Stomach (tissue), 9 donors: ENCODE data around the gene GTPBP2. TPM values are rescaled to one million over a fixed set of nuclear protein-coding genes. Genes with fewer than 3 reads are reported as not detected.

Experiments used
- DNase-seq, 2 donors: peaks; one replicate each; pipeline versions ENCODE4 v3.0.0 to v3.0.0-alpha.2; 2013 to 2019
- H3K27ac ChIP-seq, 5 donors: fragments of 200-600 bp in 4 of 5; sonication (generic) in 4 of 5; one replicate each; pipeline ENCODE4 v1.5.1; 2013 to 2019; ENCODE audit warnings: mild to moderate bottlenecking in 1 of 5, moderate library complexity in 1 of 5
- H3K27me3 ChIP-seq, 3 donors: fragments of 200-600 bp; sonication (generic); one replicate each; pipeline ENCODE4 v1.5.1; 2017 to 2019; ENCODE audit warnings: mixed run types in 1 of 3
- H3K36me3 ChIP-seq, 4 donors: fragments of 200-600 bp; sonication (generic); 1 replicate in 3 of 4; 2 replicates in 1 of 4; pipeline ENCODE4 v1.5.1; 2016 to 2019
- H3K4me1 ChIP-seq, 4 donors: fragments of 200-600 bp; sonication (generic); one replicate each; pipeline ENCODE4 v1.5.1; 2016 to 2019
- H3K4me3 ChIP-seq, 4 donors: fragments of 200-600 bp; sonication (generic) in 3 of 4; one replicate each; pipeline ENCODE4 v1.5.1; 2016 to 2019; ENCODE audit warnings: mild to moderate bottlenecking in 1 of 4
- H3K9me3 ChIP-seq, 4 donors: fragments of 200-600 bp; sonication (generic); one replicate each; pipeline ENCODE4 v1.5.1; 2016 to 2019
- CTCF ChIP-seq, 7 experiments: fragments of 450-650 bp in 4 of 7; fragments of 200-600 bp in 3 of 7; sonication (generic) in 3 of 7; IDR thresholded peaks; one replicate each; pipeline ENCODE4 v1.5.1; 2016 to 2019; ENCODE audit warnings: antibody characterized with exemption in 7 of 7, control low read depth in 2 of 7, mild to moderate bottlenecking in 1 of 7
- EP300 ChIP-seq: sonication (generic); formaldehyde crosslinking; IDR thresholded peaks from one replicate; pipeline ENCODE4 v1.6.1; 2017; ENCODE audit warnings: antibody characterized with exemption
- POLR2A ChIP-seq, 4 donors: fragments of 450-650 bp; IDR thresholded peaks; one replicate each; pipeline ENCODE4 v1.6.1; 2016; ENCODE audit warnings: antibody characterized with exemption in 4 of 4, control low read depth in 2 of 4, mild to moderate bottlenecking in 1 of 4, moderate library complexity in 1 of 4
- POLR2AphosphoS5 ChIP-seq, 3 donors: sonication (generic); formaldehyde crosslinking; IDR thresholded peaks; one replicate each; pipeline ENCODE4 v1.6.1; 2016; ENCODE audit warnings: antibody characterized with exemption in 3 of 3
- WGBS, 5 donors: extraction: QIAGEN DNeasy Blood & Tissue Kit in 3 of 5; methylation state at CpG; one replicate each; pipeline versions ENCODE4 v1.1.5 to v1.1.7; 2013 to 2018; 5-methylcytosine and 5-hydroxymethylcytosine counted together
- intact Hi-C: fragments of 100-400 bp; cut with DNase I; formaldehyde crosslinking; loops from one replicate; pipeline ENCODE4 v1.15.1; 2023; ENCODE audit warnings: low total_unique reads
- polyA plus RNA-seq, 3 donors: library from polyadenylated mRNA; stranded (reverse); fragments of 200-250 nt; gene quantifications; one replicate each; pipeline ENCODE4 v1.2.3, GENCODE V29; 2013
- total RNA-seq, 5 donors: library from RNA; depleted of rRNA; stranded (reverse); fragments of >200 nt; gene quantifications; one replicate each; pipeline versions ENCODE4 v1.1.0 to v1.2.3, GENCODE V29; 2014 to 2016
- donor health status: healthy with polysubstance abuse.
- donor health status: Bipolar disorder and iron deficiency.
- donor health status: healthy.

The GTPBP2 gene
- total and polyA plus RNA-seq, 8 donors: 26.3 to 83.8 (median 45.4) TPM

GRCh38 chr6:43625393-43625992, 3.6 kb downstream of the GTPBP2 start:
- DNase-seq: no peak
- Histone ChIP-seq H3K27me3 (no peaks in the 10 kb centered on the region), H3K4me3 (no peak overlapping the region), H3K9me3 (no peaks in the 10 kb centered on the region), H3K4me1 (peaks cover 22 to 39% (median 30%) of the 10 kb centered on the region in 4 donors), H3K36me3 (peaks cover 53 to 63% (median 59%) of the 10 kb centered on the region in 4 donors), H3K27ac (no peak overlapping the region)
- intact Hi-C loops: no loop called here
- TF ChIP-seq POLR2AphosphoS5 (IDR thresholded peaks at IDR 0.05): no peak
- TF ChIP-seq CTCF (IDR thresholded peaks at IDR 0.05): no peak
- no peak for TF ChIP-seq EP300
- no peak for TF ChIP-seq POLR2A (IDR thresholded peaks at IDR 0.05)
- 82 to 91% (median 89%) methylated on average over 12 to 16 of the region's 16 CpGs for WGBS, 5 donors

GRCh38 chr6:43624786-43625288, 4.2 kb downstream of the GTPBP2 start:
- intact Hi-C loops: no loop called here
- Histone ChIP-seq H3K27ac (no peak overlapping the region), H3K4me3 (no peak overlapping the region), H3K27me3 (no peaks in the 10 kb centered on the region), H3K4me1 (peaks cover 17 to 33% (median 24%) of the 10 kb centered on the region in 4 donors), H3K9me3 (no peaks in the 10 kb centered on the region), H3K36me3 (peaks cover 53 to 69% (median 65%) of the 10 kb centered on the region in 4 donors)
- 82 to 94% (median 90%) methylated on average over 7 of the region's 7 CpGs for WGBS, 5 donors
- no peak for TF ChIP-seq POLR2AphosphoS5 (IDR thresholded peaks at IDR 0.05)
- no peak for TF ChIP-seq EP300
- no peak for TF ChIP-seq POLR2A (IDR thresholded peaks at IDR 0.05)
- no peak for TF ChIP-seq CTCF (IDR thresholded peaks at IDR 0.05)
- DNase-seq: no peak

- H3K27me3 ChIP-seq: no peaks in the 10 kb centered on the region
- no peak for TF ChIP-seq CTCF (IDR thresholded peaks at IDR 0.05)
- H3K9me3 ChIP-seq: no peaks in the 10 kb centered on the region
- peaks cover 17 to 33% (median 23%) of the 10 kb centered on the region in 4 donors for H3K4me1 ChIP-seq
- peaks cover 53 to 76% (median 71%) of the 10 kb centered on the region in 4 donors for H3K36me3 ChIP-seq
- intact Hi-C loops: no loop called here
- WGBS, 5 donors: 84 to 96% (median 89%) methylated on average over 5 to 12 of the region's 12 CpGs
- H3K4me3 ChIP-seq: no peak overlapping the region
- H3K27ac ChIP-seq: no peak overlapping the region
- no peak for DNase-seq
These were observed 4.9 kb downstream of the GTPBP2 start for GRCh38 chr6:43623880-43624785.

- Histone ChIP-seq H3K4me1 (peaks cover 9 to 24% (median 14%) of the 10 kb centered on the region in 4 donors), H3K4me3 (no peak overlapping the region), H3K9me3 (no peaks in the 10 kb centered on the region), H3K36me3 (peaks cover 53 to 91% (median 82%) of the 10 kb centered on the region in 4 donors), H3K27me3 (no peaks in the 10 kb centered on the region), H3K27ac (no peak overlapping the region)
- DNase-seq: no peak
- intact Hi-C loops: no loop called here
- 90 to 96% (median 94%) methylated on average over 10 of the region's 10 CpGs for WGBS, 5 donors
- no peak for TF ChIP-seq POLR2AphosphoS5 (IDR thresholded peaks at IDR 0.05)
- TF ChIP-seq CTCF (IDR thresholded peaks at IDR 0.05): no peak
- no peak for TF ChIP-seq EP300
- TF ChIP-seq POLR2A (IDR thresholded peaks at IDR 0.05): no peak
These were observed 6.5 kb downstream of the GTPBP2 start for GRCh38 chr6:43622541-43622940.
